ENCODE data around the gene DLGAP4.
"Not testable (repeated sequence)": the region's sequence is repeated elsewhere in the genome, so short reads cannot be mapped to it uniquely, and the experiment has no call there.

DLGAP4 gene

GRCh38 chr20:36374995-36375394 lies 68.9 kb downstream of the DLGAP4 start:
- ATAC-seq: no peak

GRCh38 chr20:36377348-36378326 lies 71.5 kb downstream of the DLGAP4 start:
- ATAC-seq: no peak
- TF ChIP-seq ZNF70 (CRISPR knock-in tag; IDR thresholded peaks at IDR 0.05): no peak
- TF ChIP-seq POU6F1 (CRISPR knock-in tag; IDR thresholded peaks at IDR 0.05; ENCODE audit: borderline replicate concordance, low read depth): no peak
- TF ChIP-seq OSR1 (CRISPR knock-in tag; IDR thresholded peaks at IDR 0.05): no peak
- TF ChIP-seq PPARA (CRISPR knock-in tag; IDR thresholded peaks at IDR 0.05; ENCODE audit: borderline replicate concordance): no peak
- TF ChIP-seq ZFP3 (CRISPR knock-in tag; IDR thresholded peaks at IDR 0.05): no peak
- no peak for TF ChIP-seq CSDC2 (CRISPR knock-in tag; IDR thresholded peaks at IDR 0.05)
- TF ChIP-seq TOX (CRISPR knock-in tag; IDR thresholded peaks at IDR 0.05; ENCODE audit: borderline replicate concordance): no peak
- TF ChIP-seq CREB5 (CRISPR knock-in tag; IDR thresholded peaks at IDR 0.05; ENCODE audit: low read depth): no peak
- TF ChIP-seq ZNF565 (CRISPR knock-in tag; conservative IDR thresholded peaks at IDR 0.05; ENCODE audit: low read depth): no peak
- TF ChIP-seq GLIS3 (CRISPR knock-in tag; IDR thresholded peaks at IDR 0.05): no peak
- no peak for TF ChIP-seq ZFP30 (CRISPR knock-in tag; IDR thresholded peaks at IDR 0.05)

More at GRCh38 chr20:36374995-36375394, 68.9 kb downstream of the DLGAP4 start:
- no peak for TF ChIP-seq ARNTL (CRISPR knock-in tag; IDR thresholded peaks at IDR 0.05; ENCODE audit: borderline replicate concordance, low read depth)
- no peak for TF ChIP-seq RARB (CRISPR knock-in tag; IDR thresholded peaks at IDR 0.05)

- TF ChIP-seq RARB (CRISPR knock-in tag; IDR thresholded peaks at IDR 0.05) (no peak), ZNF8 (CRISPR knock-in tag; IDR thresholded peaks at IDR 0.05) (no peak), CSDC2 (CRISPR knock-in tag; IDR thresholded peaks at IDR 0.05) (no peak), SNAI2 (CRISPR knock-in tag; IDR thresholded peaks at IDR 0.05) (no peak), ZFP30 (CRISPR knock-in tag; IDR thresholded peaks at IDR 0.05) (no peak), BACH2 (CRISPR knock-in tag; IDR thresholded peaks at IDR 0.05; ENCODE audit: borderline replicate concordance) (no peak), GLIS3 (CRISPR knock-in tag; IDR thresholded peaks at IDR 0.05) (no peak), ZNF70 (CRISPR knock-in tag; IDR thresholded peaks at IDR 0.05) (no peak), CSRNP3 (CRISPR knock-in tag; IDR thresholded peaks at IDR 0.05) (no peak)
- ATAC-seq: no peak
Observed at GRCh38 chr20:36378686-36379085, 72.5 kb downstream of the DLGAP4 start.

GRCh38 chr20:36379914-36380313 lies 73.8 kb downstream of the DLGAP4 start:
- not testable (repeated sequence) for ATAC-seq

- ATAC-seq: peak; percentile 55; the same call in 1 of the 3 replicates
- TF ChIP-seq ISL1 (CRISPR knock-in tag; IDR thresholded peaks at IDR 0.05) (peak; percentile 32), ZC3H10 (CRISPR knock-in tag; IDR thresholded peaks at IDR 0.05) (no peak), ZFP3 (CRISPR knock-in tag; IDR thresholded peaks at IDR 0.05) (peak; percentile 69), SNAI2 (CRISPR knock-in tag; IDR thresholded peaks at IDR 0.05) (peak; percentile 79), CSDC2 (CRISPR knock-in tag; IDR thresholded peaks at IDR 0.05) (peak; percentile 92; the same call in 1 of the 2 replicates)
Observed at GRCh38 chr20:36384022-36384619, 78.0 kb downstream of the DLGAP4 start.

GRCh38 chr20:36385503-36385902 lies 79.4 kb downstream of the DLGAP4 start:
- TF ChIP-seq ISL1 (CRISPR knock-in tag; IDR thresholded peaks at IDR 0.05): no peak
- TF ChIP-seq CSDC2 (CRISPR knock-in tag; IDR thresholded peaks at IDR 0.05): no peak
- TF ChIP-seq ZFP30 (CRISPR knock-in tag; IDR thresholded peaks at IDR 0.05): no peak
- no peak for TF ChIP-seq CREB5 (CRISPR knock-in tag; IDR thresholded peaks at IDR 0.05; ENCODE audit: low read depth)
- no peak for ATAC-seq

All from SK-N-SH treated with all-trans-retinoic acid at 6 μM for 48 hours (cell line).